Astrocyte of the cerebellum (primary cell): ENCODE results near the gene STARD4.

Experiments used
- DNase-seq: peaks from one replicate; pipeline ENCODE4 v3.0.0-alpha.2; 2011; ENCODE audit warnings: low read depth
- H3K4me3 ChIP-seq: 2 replicates; pipeline ENCODE4 v1.5.1; 2011; ENCODE audit warnings: mild to moderate bottlenecking, low read depth, low read length, moderate library complexity
- CTCF ChIP-seq: IDR thresholded peaks from 2 replicates; pipeline ENCODE4 v1.5.1; 2012; ENCODE audit warnings: low read length, low read depth, moderate library complexity, mild to moderate bottlenecking; ENCODE audit errors: missing control alignments
- in situ Hi-C: cut with HindIII; loops from 2 replicates; pipeline ENCODE4 v1.10.0; 2017; ENCODE audit warnings: low sequenced_read_pairs

Gene STARD4

GRCh38 chr5:111505096-111505495 lies 7.2 kb downstream of the STARD4 start:
- no peak for TF ChIP-seq CTCF
- in situ Hi-C loops: no loop called here

GRCh38 chr5:111502956-111503355 lies 9.4 kb downstream of the STARD4 start:
- in situ Hi-C loops: no loop called here
- DNase-seq: no peak
- H3K4me3 ChIP-seq: no peak overlapping the region
- TF ChIP-seq CTCF: no peak

More at GRCh38 chr5:111505096-111505495, 7.2 kb downstream of the STARD4 start:
- DNase-seq: no peak
- no peak overlapping the region for H3K4me3 ChIP-seq

- DNase-seq: no peak
- no peak overlapping the region for H3K4me3 ChIP-seq
- in situ Hi-C loops: no loop called here
- TF ChIP-seq CTCF: no peak
These were observed 14.0 kb downstream of the STARD4 start for GRCh38 chr5:111498346-111498745.

GRCh38 chr5:111495159-111495558 lies 17.2 kb downstream of the STARD4 start:
- H3K4me3 ChIP-seq: no peak overlapping the region
- no peak for DNase-seq
- TF ChIP-seq CTCF: no peak
- in situ Hi-C loops: no loop called here

GRCh38 chr5:111494355-111494999 lies 17.9 kb downstream of the STARD4 start:
- H3K4me3 ChIP-seq: no peak overlapping the region
- in situ Hi-C loops: no loop called here
- TF ChIP-seq CTCF: no peak
- DNase-seq: no peak

GRCh38 chr5:111493031-111493430 lies 19.3 kb downstream of the STARD4 start:
- in situ Hi-C loops: no loop called here
- DNase-seq: no peak
- no peak overlapping the region for H3K4me3 ChIP-seq
- TF ChIP-seq CTCF: no peak
